DMS 273 (cell line): Measurements from ENCODE around the gene NHS.
"Not testable (repeated sequence)": the region's sequence is repeated elsewhere in the genome, so short reads cannot be mapped to it uniquely, and the experiment has no call there.

Experiments
- DNase-seq: peaks from one replicate; lab custom pipeline; 2025; ENCODE audit not compliant: unreplicated experiment; lab: John Stamatoyannopoulos, UW

Gene NHS

GRCh38 chrX:17544821-17545220 lies 169.8 kb downstream of the NHS start:
- DNase-seq: no peak

GRCh38 chrX:17546356-17546755 lies 171.4 kb downstream of the NHS start:
- DNase-seq: no peak

GRCh38 chrX:17547658-17548057 lies 172.7 kb downstream of the NHS start:
- DNase-seq: peak; percentile 51

DNA sequence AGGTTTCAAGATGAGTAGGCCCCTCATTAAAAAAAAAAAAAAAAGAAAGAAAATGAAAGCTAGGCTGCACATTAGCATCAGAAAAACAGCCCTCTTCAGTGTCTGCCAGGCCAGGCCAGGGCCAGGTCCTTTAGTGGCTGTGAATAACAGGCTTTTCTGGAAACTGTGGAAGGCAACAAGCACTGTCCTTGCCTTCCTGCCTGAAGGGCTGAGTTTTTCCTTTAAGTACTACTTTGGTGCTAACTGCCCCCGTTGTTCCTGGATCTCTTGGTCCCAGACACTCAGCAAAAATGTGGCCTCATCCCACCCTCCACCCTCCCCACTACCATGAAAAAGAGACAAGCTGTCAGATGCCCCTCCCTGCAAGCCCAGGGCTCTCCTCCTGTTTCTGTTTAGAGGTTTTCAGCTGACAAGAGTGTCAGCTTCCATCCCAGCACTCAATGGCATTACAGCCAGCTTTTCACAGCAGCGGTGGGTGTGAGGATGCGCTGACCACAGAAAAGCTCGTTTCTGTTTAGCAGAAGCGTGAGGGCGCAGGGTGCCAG lies 174.2 kb downstream of the NHS start:
- no peak for DNase-seq

DNA sequence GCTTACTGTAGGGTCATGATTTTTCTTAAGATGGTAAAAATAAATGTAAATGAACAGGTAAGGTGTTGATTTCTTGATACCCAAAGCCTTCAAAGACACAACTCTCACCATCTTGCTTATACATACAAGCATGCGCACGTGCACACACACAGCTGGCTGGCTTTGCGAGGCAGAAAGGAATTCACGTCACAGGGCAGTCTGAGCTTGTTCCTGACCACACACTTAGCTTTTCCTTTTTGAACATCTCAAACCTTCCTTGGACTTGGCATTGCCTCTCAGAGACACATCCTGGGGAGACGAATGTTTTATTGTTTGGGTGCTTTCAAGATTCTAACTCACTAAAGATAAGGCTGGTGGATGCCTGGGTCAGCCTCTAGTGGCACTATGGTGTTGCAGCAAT lies 175.0 kb downstream of the NHS start:
- no peak for DNase-seq

DNA sequence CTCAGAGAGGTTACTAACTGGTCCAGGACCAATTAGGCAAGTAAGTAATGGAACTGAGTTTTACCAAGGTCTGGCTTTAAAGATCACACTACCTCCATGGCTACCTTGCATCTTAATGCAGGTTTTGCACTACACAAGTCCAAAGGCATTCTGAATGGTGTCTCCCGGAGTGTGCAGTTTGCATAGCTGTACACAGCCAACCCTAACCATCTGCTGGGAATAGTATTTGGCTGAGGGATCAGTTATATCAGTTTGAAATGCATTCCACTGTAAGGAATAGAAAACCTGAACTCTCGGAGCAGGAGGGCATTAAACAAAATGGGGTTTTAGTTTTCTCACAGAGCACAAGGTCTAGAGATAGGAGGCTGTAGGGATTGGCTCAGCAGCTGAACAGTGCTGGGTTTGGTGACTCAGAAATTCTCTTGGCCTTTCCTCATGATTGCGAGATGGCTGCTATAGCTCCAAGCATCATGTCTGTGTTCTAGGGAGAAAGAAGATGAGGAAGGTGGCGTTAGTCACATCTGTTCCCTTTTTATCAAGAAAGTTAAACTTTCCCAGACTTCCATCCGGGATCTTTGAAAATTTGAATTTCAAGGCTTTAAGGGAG lies 177.1 kb downstream of the NHS start:
- DNase-seq: no peak

- DNase-seq: no peak
Measured at GRCh38 chrX:17553469-17553868, 178.5 kb downstream of the NHS start.

GRCh38 chrX:17553961-17554482 lies 179.0 kb downstream of the NHS start:
- no peak for DNase-seq

GRCh38 chrX:17554914-17555313 lies 179.9 kb downstream of the NHS start:
- no peak for DNase-seq

DNA sequence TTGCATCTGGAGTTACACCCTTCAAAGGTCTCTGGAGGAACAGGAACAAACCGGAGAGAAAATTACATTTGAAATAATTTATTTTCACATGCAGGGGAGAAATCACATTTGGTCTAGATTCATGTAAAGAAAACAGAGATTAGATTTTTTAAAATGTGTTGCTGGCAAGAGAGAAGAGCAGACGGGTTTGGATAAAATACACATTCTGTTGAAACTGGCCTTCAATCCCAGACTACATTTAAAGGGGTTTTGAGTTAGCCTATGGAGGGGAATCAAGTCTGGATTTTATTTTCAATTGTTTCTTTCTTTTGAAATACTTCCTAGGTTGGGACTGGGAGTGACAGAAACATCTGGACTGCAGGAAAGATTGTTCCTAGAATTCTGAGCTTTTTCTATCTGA lies 180.8 kb downstream of the NHS start:
- DNase-seq: no peak

DNA sequence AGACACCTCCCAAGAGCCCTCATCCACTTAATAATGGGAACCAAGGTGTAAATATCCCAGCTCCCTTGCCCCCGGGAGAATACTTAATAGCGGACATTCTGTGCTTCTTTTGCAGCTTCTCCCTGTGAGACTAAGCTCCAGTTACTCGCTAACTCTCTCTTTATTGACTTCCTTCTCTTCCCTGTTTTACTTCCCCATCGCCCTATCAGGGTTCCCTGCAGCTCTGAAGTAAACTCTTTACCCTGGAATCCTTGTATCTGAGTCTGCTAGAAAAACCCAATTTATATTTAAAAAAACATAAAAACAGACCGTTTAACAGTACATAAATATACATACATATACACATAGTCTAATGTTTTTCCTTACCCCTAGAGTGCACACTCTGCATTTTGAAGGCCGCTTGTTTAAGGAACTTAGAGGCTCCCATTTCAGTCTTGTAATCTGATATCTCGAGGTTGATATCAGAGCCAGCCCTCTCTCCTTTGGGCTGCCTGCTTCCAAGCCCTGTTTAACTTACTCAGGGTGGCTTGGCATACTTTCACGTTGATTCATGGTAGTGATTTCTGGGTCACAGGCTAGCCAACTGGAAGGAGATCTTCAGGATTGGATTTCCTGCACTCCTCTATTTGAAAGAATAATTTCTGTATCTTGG lies 184.9 kb downstream of the NHS start:
- DNase-seq: peak; percentile 58

DNA sequence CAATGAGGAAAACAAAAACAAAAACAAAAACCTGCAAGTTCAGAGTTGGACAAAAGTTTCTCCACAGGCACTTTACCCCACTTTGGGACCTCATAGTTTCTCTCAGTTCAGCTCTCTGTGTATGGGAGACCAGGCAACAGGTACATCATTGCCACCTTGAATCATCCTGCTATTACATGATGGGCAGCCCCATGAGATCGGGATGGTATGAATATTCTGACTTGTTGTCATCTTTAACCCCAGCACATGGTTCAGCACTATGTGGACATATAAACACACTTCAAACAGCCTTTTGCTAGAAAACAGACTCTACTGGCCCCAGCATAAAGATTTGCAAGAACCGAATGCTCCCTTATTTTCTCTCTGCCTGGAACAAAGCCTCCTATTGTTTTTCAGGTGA lies 185.4 kb downstream of the NHS start:
- DNase-seq: no peak

GRCh38 chrX:17563076-17563475 lies 188.1 kb downstream of the NHS start:
- DNase-seq: no peak

- no peak for DNase-seq
Measured at GRCh38 chrX:17563515-17563914, 188.5 kb downstream of the NHS start.

DNA sequence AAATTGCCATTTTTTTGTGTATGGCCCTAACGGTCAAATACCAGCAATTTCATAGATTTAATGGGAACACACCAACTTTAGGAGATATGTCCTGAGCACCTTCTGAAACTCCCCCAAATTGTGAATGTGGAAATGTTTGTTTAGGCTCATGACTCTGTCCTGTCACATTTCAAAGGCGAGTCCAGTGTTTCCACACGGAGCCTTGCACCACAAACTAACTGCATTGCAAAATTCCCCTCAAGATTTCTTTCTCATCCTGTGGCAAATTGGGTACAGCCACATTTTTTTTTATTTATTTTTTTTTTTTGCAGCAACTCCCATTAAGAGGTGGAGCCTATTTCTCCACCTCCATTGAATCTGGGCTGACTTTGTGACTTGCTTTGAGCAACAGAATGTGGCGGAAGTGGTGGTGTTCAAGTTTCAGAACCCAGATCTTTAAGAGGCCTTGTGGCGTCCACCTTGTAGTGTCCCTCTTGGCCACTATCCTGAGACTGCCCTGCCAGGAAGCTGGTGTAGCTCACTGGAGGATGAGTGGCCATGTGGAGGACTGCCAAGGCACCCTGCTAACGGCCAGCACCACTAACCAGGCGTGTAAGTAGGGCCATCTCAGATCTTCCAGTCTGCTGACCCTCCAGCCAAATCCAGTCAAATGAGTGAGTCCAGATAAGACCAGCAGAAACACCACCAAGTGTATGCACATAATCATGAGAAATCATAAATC lies 189.8 kb downstream of the NHS start:
- no peak for DNase-seq

- no peak for DNase-seq
Measured at GRCh38 chrX:17566740-17567139, 191.7 kb downstream of the NHS start.

GRCh38 chrX:17567187-17567586 lies 192.2 kb downstream of the NHS start:
- no peak for DNase-seq

- no peak for DNase-seq
Measured at GRCh38 chrX:17567821-17568220, 192.8 kb downstream of the NHS start.

DNA sequence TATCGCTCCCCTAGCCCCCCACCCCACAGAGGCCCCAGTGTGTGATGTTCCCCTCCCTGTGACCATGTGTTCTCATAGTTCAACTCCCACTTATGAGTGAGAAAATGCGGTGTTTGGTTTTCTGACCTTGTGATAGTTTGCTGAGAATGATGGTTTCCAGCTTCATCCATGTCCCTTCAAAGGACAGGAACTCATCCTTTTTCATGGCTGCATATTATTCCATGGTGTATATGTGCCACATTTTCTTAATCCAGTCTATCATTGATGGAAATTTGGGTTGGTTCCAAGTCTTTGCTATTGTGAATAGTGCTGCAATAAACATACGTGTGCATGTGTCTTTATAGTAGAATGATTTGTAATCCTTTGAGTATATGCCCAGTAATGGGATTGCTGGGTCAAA lies 193.8 kb downstream of the NHS start:
- DNase-seq: not testable (repeated sequence)

GRCh38 chrX:17579026-17579425 lies 204.0 kb downstream of the NHS start:
- DNase-seq: no peak

DNA sequence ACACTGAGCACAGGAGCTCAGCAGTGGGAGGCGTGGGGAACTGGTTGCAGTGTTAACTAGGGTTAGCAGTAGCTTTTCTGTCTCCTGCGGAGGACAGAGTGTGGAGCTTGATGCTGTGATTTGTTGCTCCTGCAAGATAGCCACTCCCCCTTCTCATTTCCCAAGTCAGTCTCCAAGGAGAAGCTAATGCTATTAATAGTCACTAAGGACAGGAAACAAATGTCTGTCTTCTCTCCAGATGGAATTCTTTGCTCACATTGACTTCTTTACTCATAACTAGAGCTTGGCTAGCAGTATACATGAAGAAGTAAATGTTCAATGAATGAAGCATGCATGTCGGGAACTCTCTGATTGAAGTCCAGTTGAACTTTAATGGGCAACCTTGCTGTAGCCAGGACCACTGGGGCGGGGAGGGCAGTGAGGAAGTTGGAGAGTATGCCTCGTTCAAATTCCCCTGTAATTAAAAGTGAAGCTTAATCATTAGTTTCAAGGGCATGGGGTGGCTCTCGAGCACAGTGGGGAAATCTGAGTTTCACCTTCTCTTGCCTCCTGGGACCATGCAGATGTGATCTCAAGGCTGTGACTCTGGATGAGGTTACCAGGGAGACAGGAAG lies 205.6 kb downstream of the NHS start:
- no peak for DNase-seq

GRCh38 chrX:17581641-17582040 lies 206.6 kb downstream of the NHS start:
- DNase-seq: no peak
